GM12878 (cell line): ENCODE measurements around the gene NDN. TPM values are rescaled to one million over a fixed set of nuclear protein-coding genes. Genes with fewer than 3 reads are reported as not detected.

ENCODE experiments used
- ATAC-seq: fragments of 200-7000 bp; cut with Tn5 transposase; 3 replicates; pipeline ENCODE4 v1.9.1; 2020; ENCODE audit warnings: mild to moderate bottlenecking, moderate library complexity
- BruUV-seq: library from RNA; stranded (reverse); fragments of 400-500 nt; replicated peaks from 2 replicates; lab custom pipeline; 2021; lab: Mats Ljungman, UMichigan
- CTCF ChIA-PET: fragments of 300-600 bp; sonication (Branson Sonifier 250); formaldehyde crosslinking; extraction: SDS; loops from one replicate; lab custom pipeline; 2021; ENCODE audit warnings: inconsistent platforms; lab: Yijun Ruan, JAX
- POLR2A ChIA-PET: fragments of 350-600 bp; formaldehyde crosslinking; extraction: SDS; loops from one replicate; lab custom pipeline; 2021; ENCODE audit warnings: inconsistent platforms; lab: Charles Lee
- RAD21 ChIA-PET: fragments of 300-600 bp; sonication (Branson Sonifier 250); formaldehyde crosslinking; loops from one replicate; lab custom pipeline; 2023; ENCODE audit warnings: antibody characterized with exemption; ENCODE audit not compliant: unreplicated experiment; lab: Charles Lee
- SMC1A ChIA-PET: fragments of 300-600 bp; sonication (Branson Sonifier 250); formaldehyde crosslinking; loops from one replicate; lab custom pipeline; 2023; ENCODE audit not compliant: unreplicated experiment, uncharacterized antibody; lab: Charles Lee
- DNase-seq: peaks from one replicate; pipeline ENCODE4 v3.0.0-alpha.2; 2011; ENCODE audit warnings: low read depth, low spot score
- FAIRE-seq: peaks from 3 replicates; lab custom pipeline; 2011; peaks lifted over from hg19 to GRCh38; lab: Jason Lieb, UNC
- H2AFZ ChIP-seq: 2 replicates; pipeline ENCODE4 v1.6.0; 2011; ENCODE audit warnings: low read depth, low read length, control low read depth; ENCODE audit not compliant: control insufficient read depth
- H3K27ac ChIP-seq: 2 replicates; pipeline ENCODE4 v1.5.1; 2011; ENCODE audit warnings: control low read depth; ENCODE audit not compliant: control insufficient read depth, insufficient read depth
- H3K27me3 ChIP-seq, 2 experiments: replicated peaks in 1 of 2; 2 replicates each; pipeline versions ENCODE4 v1.6.0 to v1.6.1; 2011; ENCODE audit warnings: low read length in 1 of 2; ENCODE audit not compliant: control insufficient read depth in 2 of 2, insufficient read depth in 2 of 2
- H3K36me3 ChIP-seq, 2 experiments: 2 replicates each; pipeline ENCODE4 v1.5.1; 2011; ENCODE audit warnings: low read length in 1 of 2; ENCODE audit not compliant: control insufficient read depth in 2 of 2, insufficient read depth in 2 of 2
- H3K4me1 ChIP-seq: 2 replicates; pipeline ENCODE4 v1.6.1; 2011; ENCODE audit warnings: mild to moderate bottlenecking, low read length, moderate library complexity, mixed read lengths; ENCODE audit not compliant: control insufficient read depth, insufficient read depth
- H3K4me2 ChIP-seq: 2 replicates; pipeline ENCODE4 v1.6.0; 2011; ENCODE audit warnings: control low read depth; ENCODE audit not compliant: control insufficient read depth, insufficient read depth
- H3K4me3 ChIP-seq: fragments of 200-600 bp; sonication (generic); 2 replicates; pipeline ENCODE4 v1.5.1; 2016
- H3K79me2 ChIP-seq: 2 replicates; pipeline ENCODE4 v1.6.0; 2011; ENCODE audit warnings: low read length; ENCODE audit not compliant: control insufficient read depth, insufficient read depth
- H3K9ac ChIP-seq: 2 replicates; pipeline ENCODE4 v1.8.0; 2011; ENCODE audit warnings: low read length, control low read depth, mixed read lengths; ENCODE audit not compliant: control insufficient read depth, insufficient read depth
- H3K9me3 ChIP-seq: replicated peaks from 3 replicates; pipeline ENCODE4 v1.5.1; 2011; ENCODE audit warnings: mild to moderate bottlenecking, low read length; ENCODE audit not compliant: control insufficient read depth, insufficient read depth
- H4K20me1 ChIP-seq: 2 replicates; pipeline ENCODE4 v1.6.0; 2011; ENCODE audit not compliant: control insufficient read depth, insufficient read depth
- BHLHE40 ChIP-seq, 2 experiments: fragments of 450-650 bp in 1 of 2; IDR thresholded peaks; 2 replicates each; pipeline ENCODE4 v1.6.1; 2011 to 2017; ENCODE audit warnings: low read depth in 2 of 2, borderline replicate concordance in 1 of 2, improper control_type of control experiment in 1 of 2, low read length in 1 of 2, mild to moderate bottlenecking in 1 of 2
- HDAC2 ChIP-seq: fragments of 200-600 bp; sonication (generic); IDR thresholded peaks from 2 replicates; pipeline ENCODE4 v1.6.1; 2017
- POLR2AphosphoS5 ChIP-seq: IDR thresholded peaks from 2 replicates; pipeline ENCODE4 v1.6.1; 2011; ENCODE audit warnings: mild to moderate bottlenecking, low read length, inconsistent platforms
- RUNX3 ChIP-seq: IDR thresholded peaks from 2 replicates; pipeline ENCODE4 v1.6.1; 2012; ENCODE audit warnings: low read length, inconsistent platforms
- WGBS: methylation state at CpG from one replicate; pipeline ENCODE4 v1.1.6; 2016; ENCODE audit warnings: low lambda C conversion rate; ENCODE audit not compliant: insufficient replicate concordance, insufficient coverage; ENCODE audit errors: missing lambda C conversion rate; 5-methylcytosine and 5-hydroxymethylcytosine counted together
- in situ Hi-C: fragments of 300-500 bp; cut with MboI; formaldehyde crosslinking; loops from 9 replicates; pipeline ENCODE4 v1.14.3; 2018; ENCODE audit warnings: mixed read lengths
- intact Hi-C: fragments of 100-400 bp; cut with micrococcal nuclease; formaldehyde crosslinking; loops from one replicate; pipeline ENCODE4 v1.14.2; 2022; ENCODE audit not compliant: unreplicated experiment
- polyA plus RNA-seq, 11 experiments: library from polyadenylated mRNA; depleted of rRNA in 4 of 11; unstranded in 6 of 11; stranded (reverse) in 5 of 11; fragments of >200 nt; fragmentation: Nextera tagmentation in 4 of 11; fragmentation: Illumina TruSeq in 1 of 11; extraction: Ambion mirVana in 4 of 11; extraction: Trizol in 1 of 11; gene quantifications; 1 replicate in 1 of 11; 2 replicates in 10 of 11; pipeline versions ENCODE4 v1.2.1 to v1.2.3, GENCODE V29; 2011 to 2016; ENCODE audit warnings: inconsistent platforms in 2 of 11, missing spikeins in 2 of 11, low read depth in 1 of 11
- total RNA-seq, 4 experiments: library from RNA; depleted of rRNA in 3 of 4; stranded (reverse); fragments of >200 nt in 3 of 4; fragmentation: Illumina TruSeq in 1 of 4; extraction: Trizol in 1 of 4; gene quantifications; 2 replicates each; pipeline versions ENCODE4 v1.2.1 to v1.2.3, GENCODE V29; 2013 to 2021
- TF ChIP-seq, protein P1 (sequence below): fragments of 450-650 bp; formaldehyde crosslinking; IDR thresholded peaks from 2 replicates; pipeline ENCODE4 v1.4.0; 2022; ENCODE audit warnings: mild to moderate bottlenecking, moderate library complexity

The NDN gene
- total and polyA plus RNA-seq, 10 of the 15 experiments (the other 5 are each of a cell fraction or from before 2014, with no cell fraction given) = 0.10 to 0.13 TPM; not detected in 8

DNA sequence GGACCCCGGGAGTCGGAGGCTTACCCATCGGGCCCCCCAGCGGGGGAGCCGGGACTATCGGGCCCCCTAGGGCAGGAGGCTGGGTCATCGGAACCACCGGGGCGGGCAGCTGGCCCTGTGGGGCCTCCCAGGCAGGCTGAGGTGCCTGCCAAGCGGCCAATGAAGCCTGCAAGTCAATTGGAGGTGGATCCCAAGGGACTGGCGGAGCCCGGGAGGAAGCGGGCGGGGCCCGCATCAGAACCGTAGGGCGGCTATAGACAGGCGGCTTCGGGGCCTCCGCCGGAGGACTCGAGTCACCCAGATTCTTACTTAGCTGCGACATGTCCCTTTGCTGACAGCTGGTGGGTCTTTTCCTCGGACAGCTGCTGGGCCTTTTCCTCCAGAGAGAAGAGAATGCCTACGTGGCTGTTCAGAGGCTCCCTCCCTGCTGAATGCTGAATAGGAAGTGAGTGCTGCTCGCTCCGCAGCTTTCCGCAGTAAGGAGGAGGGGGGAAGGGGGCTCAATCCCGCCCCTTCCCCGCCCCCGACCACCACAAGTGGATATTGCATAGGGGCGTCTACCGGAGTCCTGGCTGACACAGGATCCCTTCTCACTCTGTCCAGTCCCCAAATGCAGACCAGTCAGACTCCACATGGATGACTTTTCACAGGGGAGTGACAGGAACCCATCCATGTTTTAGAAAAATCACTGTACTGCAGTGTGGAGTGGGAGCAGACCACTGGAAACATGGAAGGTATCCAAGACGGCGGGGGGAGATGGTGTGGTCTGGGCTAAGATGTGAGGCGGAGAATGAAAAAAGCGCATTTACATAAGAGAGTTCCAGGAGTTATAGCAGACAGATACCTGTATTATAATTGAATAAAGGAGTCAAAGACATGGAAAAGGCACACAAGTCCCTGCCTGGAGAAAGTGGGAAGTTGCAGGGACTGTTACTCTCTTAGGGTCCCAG is 39.4 kb downstream of the NDN start, which contains the start of gene MAGEL2:
Gene MAGEL2, minus strand, starts transcription at position 447 of the 950 bp plus-strand sequence. Its CDS starts 125 bp downstream, at position 322.
- SMC1A ChIA-PET = no interaction called here
- Histone ChIP-seq H3K79me2 (no peaks in the 10 kb centered on the region), H3K36me3 (no peaks in the 10 kb centered on the region), H4K20me1 (no peaks in the 10 kb centered on the region), H3K9ac (no peak within 1 kb of the TSS)
- in situ Hi-C loops = loop anchor here (25.0 kb wide), 1 partner anchor 1865 kb away; no protein-coding TSS in a partner anchor
- BruUV-seq = no TSS peak
- no peak for DNase-seq
- TF ChIP-seq BHLHE40 (IDR thresholded peaks at IDR 0.05; ENCODE audit: borderline replicate concordance in 1 of 2, low read depth in 2 of 2, low read length in 1 of 2) (no peak), RUNX3 (no peak), HDAC2 (no peak), POLR2AphosphoS5 (no peak)
- TF ChIP-seq, protein P1, sequence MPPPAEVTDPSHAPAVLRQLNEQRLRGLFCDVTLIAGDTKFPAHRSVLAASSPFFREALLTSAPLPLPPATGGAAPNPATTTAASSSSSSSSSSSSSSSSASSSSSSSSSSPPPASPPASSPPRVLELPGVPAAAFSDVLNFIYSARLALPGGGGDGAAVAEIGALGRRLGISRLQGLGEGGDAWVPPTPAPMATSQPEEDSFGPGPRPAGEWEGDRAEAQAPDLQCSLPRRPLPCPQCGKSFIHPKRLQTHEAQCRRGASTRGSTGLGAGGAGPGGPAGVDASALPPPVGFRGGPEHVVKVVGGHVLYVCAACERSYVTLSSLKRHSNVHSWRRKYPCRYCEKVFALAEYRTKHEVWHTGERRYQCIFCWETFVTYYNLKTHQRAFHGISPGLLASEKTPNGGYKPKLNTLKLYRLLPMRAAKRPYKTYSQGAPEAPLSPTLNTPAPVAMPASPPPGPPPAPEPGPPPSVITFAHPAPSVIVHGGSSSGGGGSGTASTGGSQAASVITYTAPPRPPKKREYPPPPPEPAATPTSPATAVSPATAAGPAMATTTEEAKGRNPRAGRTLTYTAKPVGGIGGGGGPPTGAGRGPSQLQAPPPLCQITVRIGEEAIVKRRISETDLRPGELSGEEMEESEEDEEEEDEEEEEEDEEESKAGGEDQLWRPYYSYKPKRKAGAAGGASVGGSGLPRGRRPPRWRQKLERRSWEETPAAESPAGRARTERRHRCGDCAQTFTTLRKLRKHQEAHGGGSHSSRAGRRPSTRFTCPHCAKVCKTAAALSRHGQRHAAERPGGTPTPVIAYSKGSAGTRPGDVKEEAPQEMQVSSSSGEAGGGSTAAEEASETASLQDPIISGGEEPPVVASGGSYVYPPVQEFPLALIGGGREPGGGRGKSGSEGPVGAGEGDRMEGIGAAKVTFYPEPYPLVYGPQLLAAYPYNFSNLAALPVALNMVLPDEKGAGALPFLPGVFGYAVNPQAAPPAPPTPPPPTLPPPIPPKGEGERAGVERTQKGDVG (CRISPR knock-in tag) = no peak
- TF ChIP-seq, all 136 proteins: peak for 0
- RAD21 ChIA-PET = no interaction called here
- intact Hi-C loops = loop anchor here (10.0 kb wide), 1 partner anchor 1857 kb away; no protein-coding TSS in a partner anchor
- H3K27me3 ChIP-seq = no peaks in the 10 kb centered on the region
- no peak within 1 kb of the TSS for H2AFZ ChIP-seq
- no peaks in the 10 kb centered on the region; the same call in 2 of the 3 replicates for H3K9me3 ChIP-seq
- no peak within 1 kb of the TSS for H3K4me3 ChIP-seq
- ATAC-seq (no peak), FAIRE-seq (no peak)
- CTCF ChIA-PET = no interaction called here
- POLR2A ChIA-PET = no interaction called here
- WGBS = 52% methylated on average over 33 of the region's 37 CpGs
- no peak within 1 kb of the TSS for H3K27ac ChIP-seq
- H3K4me2 ChIP-seq = no peak within 1 kb of the TSS
- H3K4me1 ChIP-seq = no peaks in the 10 kb centered on the region
